ENCODE results near the gene CBFB.

DNA sequence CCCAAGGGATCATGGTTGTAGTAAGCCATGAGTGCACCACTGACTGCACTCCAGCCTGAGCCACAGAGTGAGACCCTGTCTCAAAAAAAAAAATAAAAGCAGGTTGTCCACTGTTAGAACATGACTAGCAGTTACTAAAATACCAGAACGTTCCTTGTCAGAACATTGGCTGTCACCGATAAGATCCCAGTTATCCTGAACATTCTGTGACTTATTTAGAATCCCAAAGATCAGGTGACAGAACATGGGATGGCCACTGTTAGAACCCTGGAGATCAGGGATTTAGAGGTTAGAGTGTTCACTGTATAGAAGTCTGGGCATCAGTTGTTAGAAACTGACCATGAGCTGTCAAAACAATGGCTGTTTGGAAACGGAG, 32.0 kb upstream of the CBFB start:
- TF ChIP-seq POLR2AphosphoS5 (IDR thresholded peaks at IDR 0.05) (no peak), POLR2A (IDR thresholded peaks at IDR 0.05) (no peak)
- TF ChIP-seq, protein P1, sequence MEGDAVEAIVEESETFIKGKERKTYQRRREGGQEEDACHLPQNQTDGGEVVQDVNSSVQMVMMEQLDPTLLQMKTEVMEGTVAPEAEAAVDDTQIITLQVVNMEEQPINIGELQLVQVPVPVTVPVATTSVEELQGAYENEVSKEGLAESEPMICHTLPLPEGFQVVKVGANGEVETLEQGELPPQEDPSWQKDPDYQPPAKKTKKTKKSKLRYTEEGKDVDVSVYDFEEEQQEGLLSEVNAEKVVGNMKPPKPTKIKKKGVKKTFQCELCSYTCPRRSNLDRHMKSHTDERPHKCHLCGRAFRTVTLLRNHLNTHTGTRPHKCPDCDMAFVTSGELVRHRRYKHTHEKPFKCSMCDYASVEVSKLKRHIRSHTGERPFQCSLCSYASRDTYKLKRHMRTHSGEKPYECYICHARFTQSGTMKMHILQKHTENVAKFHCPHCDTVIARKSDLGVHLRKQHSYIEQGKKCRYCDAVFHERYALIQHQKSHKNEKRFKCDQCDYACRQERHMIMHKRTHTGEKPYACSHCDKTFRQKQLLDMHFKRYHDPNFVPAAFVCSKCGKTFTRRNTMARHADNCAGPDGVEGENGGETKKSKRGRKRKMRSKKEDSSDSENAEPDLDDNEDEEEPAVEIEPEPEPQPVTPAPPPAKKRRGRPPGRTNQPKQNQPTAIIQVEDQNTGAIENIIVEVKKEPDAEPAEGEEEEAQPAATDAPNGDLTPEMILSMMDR (IDR thresholded peaks at IDR 0.05): no peak

Data from breast epithelium (tissue), 3 donors.